CMK (cell line): ENCODE data around the gene UPP1.
"Not testable (repeated sequence)": the region's sequence is repeated elsewhere in the genome, so short reads cannot be mapped to it uniquely, and the experiment has no call there.

Experiments
- DNase-seq: peaks from one replicate; pipeline ENCODE4 v3.0.0-alpha.2; 2010; ENCODE audit warnings: low read depth

The UPP1 gene

DNA sequence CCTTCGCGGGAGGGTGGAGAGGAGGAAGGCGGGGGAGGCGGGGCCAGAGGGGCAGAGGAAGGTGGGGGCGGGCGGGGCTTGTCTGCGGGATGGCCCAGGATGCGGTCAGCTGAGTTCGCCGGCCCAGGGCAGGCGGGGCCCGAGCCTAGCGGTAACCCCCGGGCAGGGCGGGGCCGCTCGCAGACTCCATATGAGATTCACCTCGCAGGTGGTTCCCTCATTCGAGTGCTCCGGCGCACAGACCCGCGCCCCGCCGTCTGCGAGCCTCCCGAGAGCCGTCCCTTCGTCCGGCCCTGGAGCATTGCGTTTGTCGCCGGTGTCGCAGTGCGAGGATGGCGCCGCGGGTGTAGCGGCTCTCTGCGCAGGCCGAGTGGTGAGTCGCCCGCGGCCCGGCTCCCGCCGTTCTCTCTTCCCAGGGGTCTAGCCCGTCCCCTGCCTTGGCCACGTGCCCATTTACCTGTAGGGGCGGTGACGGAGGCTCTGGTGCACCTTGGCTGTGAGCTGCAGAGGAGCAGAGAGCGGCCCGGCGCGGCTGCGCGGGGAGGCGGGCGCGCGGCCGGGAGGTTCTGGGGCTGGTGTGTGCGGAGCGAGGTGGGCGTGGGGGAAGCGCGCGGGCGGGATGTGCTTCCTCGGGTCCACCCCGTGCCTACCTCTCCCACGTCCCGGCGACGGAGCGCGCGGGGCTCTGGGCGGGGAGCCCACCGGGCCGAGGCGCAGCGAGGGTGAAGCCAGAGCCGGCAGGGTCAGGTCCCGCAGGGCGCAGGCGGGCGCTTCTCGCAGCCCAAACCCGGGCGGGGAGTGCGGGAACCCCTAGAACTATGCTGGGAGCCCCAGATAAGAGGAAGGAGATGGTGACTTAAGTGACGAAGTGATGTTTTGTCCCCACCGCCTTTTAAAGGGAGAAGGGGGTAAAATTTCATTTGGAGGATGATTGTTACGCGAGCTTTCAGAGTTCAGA, at the start of gene UPP1:
TSS of gene UPP1 (plus strand) at position 220 of the 958 bp plus-strand sequence. CDS start 5,519 bp downstream, outside the sequence.
- peak; percentile 55 for DNase-seq

DNA sequence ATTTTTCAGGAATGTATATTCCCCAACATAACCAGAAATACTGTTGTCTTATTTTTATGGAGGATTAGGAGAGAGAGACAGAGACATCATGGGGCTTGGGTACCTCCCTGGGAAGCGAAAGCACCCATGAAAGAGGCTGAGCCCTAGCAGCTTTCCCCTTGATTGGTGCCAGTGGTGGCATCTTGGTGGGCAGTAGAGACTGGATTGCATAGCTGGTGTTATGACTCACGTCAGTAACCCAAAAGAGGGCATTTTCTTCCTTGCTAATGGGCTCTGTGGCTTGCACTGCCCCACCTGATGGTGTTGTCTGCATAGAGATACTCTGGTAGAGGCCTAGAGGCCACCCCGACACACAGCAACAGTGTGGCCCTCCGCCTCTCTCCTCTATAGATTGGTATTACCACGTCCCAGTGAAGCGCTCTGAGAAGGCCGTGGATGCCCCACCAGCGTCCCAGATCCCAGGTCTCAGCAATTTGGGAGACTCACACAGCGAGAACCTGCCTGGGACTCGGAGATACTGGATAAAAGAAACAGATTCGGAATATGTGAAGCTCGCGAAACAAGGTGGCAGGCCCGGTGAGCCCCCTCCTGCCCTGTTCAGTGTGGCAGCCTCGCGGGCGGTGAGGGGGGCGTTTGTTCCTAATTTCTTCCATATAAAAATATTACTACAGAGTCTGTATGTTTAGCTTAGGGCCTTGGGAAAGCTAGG, 48.0 kb upstream of the UPP1 start:
- DNase-seq = no peak

DNA sequence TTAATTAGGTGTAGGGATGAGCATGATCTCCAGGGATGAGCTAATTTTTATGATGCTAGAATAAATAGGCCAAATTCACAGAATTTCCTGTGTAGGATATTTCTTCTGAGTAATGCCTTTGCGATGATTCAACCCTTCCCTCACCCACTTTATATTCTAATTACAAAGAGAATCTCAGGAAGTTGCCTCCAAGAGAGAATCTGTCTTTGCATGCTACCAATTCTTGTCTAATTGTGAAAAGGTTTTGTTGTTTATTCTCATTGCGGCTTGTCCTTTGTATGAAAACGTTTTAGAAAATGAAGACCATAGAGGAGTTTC, 47.5 kb upstream of the UPP1 start:
- no peak for DNase-seq

DNA sequence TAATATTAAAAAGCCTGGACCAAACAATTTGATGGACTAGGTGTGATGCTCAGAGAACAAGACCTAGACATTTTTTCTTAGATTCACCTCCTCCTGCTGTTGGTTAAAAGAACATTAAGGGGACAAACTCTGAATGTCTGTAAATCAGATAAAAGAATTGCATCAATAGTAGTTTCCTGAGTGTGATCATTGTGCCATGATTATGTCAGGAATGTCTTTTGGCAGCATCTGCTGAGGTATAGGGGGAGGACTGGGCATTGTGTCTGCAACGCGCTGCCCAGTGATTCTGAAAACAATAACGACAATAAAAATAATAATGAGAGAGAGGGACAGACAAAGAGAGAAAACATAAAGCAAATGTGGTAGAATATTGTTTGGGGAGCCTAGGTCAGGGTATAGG, 46.8 kb upstream of the UPP1 start:
- no peak for DNase-seq

DNA sequence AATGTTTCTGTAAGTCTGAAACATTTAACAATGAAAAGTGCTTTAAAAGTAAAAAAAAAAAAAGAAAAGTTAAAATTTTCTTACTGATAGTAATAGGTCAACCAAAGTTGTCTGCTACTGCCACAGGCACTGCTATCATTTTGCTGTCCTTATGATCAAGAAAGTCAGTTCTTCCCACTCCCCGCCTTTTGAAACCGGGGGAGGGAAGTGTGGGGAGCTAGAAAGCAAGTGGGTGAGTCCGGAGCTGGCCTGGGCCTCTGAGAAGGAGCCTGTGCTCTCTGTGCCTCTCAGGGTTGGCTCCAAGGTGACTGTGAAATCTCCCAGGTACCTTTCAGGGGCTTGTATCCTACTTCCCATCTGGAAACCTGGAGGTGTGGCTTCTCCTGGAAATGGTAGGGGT, 46.4 kb upstream of the UPP1 start:
- no peak for DNase-seq

DNA sequence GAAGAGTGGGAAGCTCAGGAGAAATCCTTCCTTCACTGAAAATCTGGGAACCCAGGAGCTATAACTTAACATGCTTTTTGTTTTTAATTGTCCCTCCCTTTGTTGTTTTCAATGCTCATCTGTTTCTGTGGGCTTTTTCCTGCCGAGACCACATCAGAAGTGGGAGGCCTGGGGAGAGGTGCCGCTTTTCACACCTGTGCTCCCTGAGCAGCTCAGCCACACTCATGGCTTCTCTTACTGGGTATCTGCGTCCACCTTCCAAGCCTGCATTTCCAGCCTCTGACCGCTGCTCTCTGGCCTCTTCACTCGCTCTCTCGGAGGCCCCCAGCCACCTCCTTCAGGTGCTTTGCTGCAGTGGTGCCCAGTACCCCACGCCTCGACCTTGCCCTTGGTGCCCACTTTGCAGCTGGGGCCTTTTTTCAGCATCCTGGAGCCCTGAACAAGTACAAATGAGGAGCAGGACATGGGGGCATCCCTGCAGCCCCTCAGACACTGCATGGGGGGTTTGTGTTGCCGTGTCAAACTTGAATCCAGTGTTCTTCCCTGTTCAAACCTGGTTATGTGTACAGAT, 43.8 kb upstream of the UPP1 start:
- no peak for DNase-seq

DNA sequence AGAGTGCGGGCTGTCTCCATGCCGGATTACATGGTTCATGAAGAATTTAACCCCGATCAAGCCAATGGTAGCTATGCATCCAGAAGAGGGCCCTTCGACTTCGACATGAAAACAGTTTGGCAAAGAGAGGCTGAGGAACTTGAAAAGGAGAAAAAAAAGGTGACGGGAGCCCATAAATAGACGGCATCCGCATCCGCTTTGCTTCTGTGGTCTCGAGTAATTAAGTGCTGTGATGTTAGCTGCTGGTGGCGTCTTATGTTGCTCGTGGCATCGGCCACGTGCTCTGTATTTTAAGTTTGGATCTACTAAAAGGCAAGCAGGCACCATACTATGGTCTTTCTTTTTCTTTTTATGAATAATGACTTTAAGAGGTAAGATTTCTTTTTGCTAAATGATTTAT, 42.6 kb upstream of the UPP1 start:
- no peak for DNase-seq

DNA sequence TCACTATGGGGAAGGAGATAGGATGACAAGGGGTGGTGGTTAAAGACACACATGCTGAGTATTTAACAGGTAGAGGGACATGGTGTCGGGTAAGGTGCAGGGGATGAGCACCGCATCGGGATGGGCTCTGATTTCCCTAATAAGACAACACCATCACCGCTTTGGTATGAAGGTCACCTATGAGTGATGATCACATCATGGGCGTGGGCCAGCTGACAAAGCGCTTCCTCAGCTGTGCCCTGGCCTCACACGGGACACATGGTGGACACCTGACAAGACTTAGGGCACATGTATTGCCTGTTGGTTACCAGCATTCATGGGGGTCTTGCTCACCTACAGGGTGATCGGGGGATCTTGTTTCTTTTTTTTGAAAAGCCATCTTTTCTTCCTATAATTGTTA, 41.0 kb upstream of the UPP1 start:
- no peak for DNase-seq

DNA sequence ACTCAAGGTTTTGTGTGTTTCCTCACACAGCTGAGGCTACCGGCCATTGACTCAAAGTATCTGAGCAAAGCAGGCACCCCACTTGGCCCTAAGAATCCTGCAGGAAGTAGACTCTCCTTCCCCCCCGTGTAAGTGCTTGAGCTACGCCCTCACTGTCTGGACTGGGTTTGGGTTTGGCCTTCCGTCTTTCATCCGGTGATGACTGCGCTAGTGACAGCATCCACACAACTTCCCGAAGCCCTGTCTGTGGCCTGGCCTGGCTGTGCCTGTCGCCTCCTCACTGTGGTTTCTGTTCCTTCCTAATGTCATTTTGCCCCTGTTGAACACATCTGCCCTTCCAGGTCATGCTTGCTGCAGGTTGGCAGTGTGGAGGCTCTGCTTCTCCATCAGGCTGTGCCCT, 39.2 kb upstream of the UPP1 start:
- no peak for DNase-seq

DNA sequence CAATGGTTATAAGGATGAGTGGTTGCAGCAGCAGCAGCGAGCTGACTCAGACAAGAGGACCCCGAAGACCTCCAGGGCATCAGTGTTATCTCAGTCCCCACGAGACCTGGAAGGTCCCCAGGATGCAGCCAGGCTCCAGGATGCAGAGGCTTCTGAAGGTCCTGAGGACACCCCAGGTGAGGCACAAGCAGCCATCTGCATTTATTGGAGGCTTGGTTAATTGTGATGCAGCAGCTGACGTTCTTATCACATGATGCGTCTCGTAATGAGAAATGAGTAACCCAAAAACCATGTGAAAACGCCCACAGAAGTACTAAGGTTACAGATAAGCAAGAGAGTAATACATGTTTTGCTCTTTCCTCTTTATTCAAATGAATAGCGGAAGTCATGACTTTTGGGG, 36.3 kb upstream of the UPP1 start:
- no peak for DNase-seq

DNA sequence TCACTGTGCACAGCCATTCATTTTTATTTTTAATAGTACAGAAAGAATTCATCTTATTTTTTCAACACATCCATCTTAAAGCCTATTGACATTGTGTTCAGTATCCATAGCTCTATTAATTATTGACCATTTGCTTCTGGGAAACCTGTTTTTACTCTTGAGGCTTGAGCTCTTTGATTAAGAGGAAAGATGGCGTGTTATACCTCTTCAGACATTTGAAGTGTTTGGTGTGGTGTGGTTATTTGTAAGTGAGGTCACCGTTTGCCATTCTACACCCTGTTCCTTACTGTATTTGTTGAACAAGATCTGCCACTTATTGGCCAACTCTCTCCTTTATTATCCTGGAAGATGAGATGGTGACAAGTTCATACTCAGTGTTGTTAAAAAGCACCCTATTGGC, 35.3 kb upstream of the UPP1 start:
- no peak for DNase-seq

DNA sequence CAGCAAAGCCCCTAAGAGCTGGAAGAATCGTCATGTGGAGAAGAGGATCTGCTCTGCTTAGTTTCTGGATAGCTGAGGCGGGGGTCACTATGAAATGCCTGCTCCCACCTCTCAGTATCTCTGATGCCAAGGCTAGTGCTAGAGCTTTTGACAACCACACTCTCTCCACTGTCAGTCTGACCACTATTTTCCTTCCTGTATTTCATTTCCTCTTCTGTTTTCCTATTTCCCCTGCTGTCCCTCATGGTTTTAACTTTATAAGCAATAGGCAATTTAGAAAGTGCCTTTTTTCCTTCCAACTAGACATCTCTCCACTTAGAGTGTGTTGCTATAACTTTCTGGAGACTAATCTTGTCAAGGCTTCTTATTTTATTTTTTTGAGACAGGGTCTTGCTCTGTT, 30.1 kb upstream of the UPP1 start:
- no peak for DNase-seq

DNA sequence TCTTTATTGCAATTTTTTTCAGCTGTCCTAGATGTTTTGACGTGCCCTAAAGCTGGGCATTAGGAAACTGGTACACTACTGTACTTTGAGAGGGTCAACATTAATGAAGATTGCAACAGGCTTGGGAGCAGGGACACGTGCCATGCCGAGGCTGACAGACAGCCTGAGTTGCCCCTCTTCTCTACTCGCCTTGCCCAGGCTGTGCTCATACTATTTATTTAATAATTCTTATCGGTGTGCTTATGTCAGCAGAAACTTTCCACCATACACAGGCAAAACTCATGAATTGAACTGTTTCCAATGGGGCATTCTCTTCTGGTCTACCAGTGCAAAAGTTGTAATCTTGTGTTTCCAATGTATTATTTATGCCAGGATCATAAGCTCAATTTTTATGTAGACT, 29.4 kb upstream of the UPP1 start:
- no peak for DNase-seq

DNA sequence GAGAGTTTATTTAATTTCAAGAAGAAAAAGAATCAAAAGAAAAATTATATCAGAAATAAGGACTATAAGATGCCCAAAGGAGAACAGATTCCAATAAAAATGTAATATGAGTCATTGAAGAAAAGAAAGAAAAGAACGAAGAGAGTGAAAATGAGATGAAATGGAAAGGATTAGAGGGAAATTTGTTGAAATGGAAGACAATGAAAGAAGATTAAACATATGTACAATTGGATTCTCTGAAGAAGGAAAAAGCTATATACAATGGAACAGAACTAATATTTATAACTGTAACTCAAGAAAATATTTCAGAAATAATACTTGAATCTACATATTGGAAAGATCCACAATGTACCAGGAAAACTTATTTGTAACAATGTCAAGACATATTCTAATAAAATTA, 25.1 kb upstream of the UPP1 start:
- no peak for DNase-seq

DNA sequence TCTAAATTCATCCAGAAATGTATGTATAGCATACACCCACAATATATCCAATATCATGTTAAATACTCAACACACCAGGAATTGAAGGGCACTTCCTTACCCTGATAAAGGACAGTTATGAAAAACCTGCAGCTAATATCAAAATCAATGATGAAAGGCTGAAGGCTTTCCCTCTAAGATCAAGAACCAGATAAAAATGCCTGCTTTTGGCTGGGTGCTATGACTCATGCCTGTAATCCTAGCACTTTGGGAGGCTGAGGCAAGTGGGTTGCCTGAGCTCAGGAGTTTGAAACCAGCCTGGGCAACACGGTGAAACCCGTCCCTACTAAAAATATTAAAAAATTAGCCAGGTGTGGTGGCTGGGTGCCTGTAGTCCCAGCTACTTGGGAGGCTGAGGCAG, 21.6 kb upstream of the UPP1 start:
- no peak for DNase-seq

DNA sequence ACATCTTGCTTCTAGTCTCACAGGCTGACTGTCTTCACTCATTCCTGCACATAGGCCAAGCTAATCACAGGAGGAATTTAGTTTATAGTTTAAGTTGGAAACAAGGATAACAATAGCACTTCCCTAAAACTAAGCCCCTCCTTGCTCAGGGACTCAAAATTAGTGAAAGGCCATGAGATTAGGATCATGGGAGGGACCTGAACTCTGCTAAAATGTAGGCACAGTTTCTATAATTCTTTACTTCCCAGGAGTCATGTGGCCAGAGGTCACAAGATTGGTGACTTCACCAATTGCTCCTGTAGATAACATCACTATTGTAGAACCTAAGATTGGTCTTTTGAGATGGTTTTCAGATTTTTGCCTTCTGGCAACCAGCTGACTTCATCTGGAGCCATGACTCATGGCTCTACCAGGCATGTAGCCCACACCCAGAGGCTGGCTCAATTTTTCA, 14.8 kb upstream of the UPP1 start:
- DNase-seq = no peak

DNA sequence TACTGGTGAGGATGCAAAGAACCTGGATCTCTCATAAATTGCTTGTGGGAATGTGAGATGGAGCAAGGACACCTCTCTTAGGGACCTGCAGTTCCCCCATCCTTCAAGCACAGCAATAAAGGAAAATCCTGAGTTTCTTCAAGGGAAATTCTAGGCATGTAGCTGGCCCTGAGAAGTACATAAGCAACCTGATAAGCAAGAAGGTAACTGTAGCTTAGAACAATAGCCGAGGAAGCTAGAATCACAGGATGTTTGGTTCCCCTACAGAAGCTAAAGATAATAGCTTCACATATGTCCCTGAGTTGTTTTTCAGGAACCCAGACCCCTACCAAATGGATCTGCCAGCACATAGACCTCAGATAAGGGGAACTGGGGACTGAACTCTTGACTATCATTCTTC, 11.6 kb upstream of the UPP1 start:
- DNase-seq = no peak

DNA sequence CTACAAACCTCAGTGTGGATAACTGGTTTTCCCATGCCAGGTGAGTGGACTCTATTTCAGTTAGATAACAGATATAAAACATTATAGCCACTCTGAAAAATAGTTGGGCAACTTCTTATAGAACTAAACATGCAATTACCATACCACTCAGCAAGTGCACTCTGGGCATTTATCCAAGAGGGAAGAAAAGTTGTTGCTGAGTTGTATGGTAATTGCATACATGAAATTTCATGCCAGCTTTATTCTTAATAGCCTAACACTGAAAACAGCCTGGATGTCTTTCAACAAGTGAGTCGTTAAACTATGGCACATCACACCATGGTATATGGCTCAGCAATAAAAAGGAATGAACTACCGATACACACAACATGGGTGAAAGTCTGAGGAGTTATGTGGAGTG, 10.6 kb upstream of the UPP1 start:
- no peak for DNase-seq

DNA sequence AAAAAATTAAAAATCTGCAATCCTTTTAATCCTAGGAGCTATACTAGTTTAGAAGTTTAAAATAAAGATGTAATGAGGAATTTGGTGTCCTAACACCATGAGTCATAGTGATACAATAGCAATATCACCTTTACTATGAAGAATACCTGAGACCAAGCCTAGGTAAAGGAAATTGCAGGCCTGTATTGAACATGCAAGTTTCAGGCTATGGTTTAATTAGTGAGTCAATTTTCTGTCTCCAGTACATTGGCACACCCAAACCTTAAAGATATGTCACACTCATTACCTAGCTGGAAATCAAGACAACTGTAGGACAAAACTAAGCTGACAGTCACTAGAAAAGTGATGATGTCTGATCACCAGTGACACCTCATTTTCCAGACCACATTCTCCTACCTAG, 6.7 kb upstream of the UPP1 start:
- not testable (repeated sequence) for DNase-seq

DNA sequence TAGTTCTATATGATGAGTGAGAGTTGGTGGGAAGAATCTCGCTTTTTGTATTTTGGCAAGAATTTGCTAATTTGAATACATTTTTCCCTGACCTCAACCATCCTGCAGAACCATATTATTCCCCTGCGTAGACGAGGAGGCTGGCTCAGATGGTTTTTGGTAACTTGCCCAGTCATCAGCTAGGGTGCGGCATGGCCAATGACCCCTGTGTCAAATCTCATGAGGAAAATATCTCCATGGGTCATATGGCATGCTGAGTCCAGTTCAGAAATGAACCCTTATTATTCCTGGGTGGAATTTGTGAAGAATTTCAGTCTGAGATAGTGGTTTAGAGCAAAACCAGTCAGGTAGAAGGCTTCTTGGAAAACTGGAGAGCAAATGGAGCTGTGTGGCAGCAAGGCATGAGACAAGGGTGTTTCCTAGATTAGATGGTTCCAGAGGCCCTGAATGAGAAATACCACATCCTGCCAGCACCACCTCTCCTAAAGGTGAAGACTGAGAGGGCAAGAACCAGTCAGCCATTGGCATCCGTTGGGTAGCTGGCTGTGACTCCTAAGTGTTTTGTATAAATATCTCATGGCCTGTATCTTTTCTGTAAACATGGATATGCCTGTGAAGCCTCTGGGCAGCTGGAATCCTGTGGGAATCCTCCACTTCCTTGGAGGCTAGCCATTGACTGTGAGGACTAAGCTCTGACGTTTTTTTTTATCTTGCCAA, 5.8 kb upstream of the UPP1 start:
- no peak for DNase-seq

DNA sequence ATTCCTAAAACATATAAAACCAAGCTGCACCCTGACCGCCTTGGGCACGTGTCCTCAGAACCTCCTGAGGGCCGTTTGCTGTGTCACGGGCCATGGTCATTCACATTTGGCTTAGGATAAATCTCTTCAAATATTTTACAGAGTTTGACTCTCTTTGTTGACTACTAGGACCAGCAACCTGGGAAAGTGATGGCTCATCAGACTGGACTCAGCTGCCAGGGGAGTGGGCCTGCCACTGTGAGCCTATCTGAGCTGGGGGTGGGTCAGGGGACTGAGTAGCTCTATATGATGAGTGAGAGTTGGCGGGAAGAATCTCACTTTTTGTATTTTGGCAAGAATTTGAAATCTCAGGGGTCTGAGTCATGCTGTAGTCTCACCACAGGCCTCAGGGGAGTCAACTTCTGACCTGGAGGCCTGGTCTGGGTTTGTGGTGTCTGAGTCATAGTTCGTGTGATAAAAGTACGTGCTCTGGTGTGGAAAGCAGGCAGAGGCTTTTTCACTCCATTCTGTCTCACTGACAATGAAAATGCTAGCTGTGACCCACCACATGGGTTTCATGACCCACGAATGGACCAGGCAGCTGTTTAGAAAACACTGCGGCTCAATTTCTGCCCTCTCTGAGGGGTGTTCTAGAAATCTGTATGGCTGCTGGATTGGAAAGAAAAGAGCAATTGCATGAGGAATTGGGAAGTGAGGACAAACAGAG, 4.2 kb upstream of the UPP1 start:
- no peak for DNase-seq

DNA sequence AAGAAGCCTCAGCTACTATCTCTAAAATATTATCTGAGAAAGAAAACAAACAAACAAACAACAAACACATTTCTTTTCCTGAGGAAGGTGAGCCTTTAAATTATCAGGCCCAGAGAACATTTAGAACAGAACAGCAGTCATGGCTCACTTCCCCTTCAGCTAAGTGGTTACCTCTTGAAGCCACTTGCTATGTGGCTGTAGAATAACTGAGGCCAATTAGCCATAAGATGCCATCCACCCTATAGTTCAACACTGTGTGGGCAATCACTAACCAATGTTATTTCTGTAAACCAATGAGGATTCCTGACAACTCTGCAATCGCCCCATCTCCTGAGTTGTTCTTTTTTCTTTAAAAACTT, 3.7 kb upstream of the UPP1 start:
- DNase-seq = no peak
